AG08395 (cell line): ENCODE data around the gene WWP2.

ENCODE experiments used
- DNase-seq: peaks from one replicate; pipeline ENCODE4 v3.0.0; 2012; ENCODE audit warnings: mixed read lengths, low spot score

WWP2 gene

DNA sequence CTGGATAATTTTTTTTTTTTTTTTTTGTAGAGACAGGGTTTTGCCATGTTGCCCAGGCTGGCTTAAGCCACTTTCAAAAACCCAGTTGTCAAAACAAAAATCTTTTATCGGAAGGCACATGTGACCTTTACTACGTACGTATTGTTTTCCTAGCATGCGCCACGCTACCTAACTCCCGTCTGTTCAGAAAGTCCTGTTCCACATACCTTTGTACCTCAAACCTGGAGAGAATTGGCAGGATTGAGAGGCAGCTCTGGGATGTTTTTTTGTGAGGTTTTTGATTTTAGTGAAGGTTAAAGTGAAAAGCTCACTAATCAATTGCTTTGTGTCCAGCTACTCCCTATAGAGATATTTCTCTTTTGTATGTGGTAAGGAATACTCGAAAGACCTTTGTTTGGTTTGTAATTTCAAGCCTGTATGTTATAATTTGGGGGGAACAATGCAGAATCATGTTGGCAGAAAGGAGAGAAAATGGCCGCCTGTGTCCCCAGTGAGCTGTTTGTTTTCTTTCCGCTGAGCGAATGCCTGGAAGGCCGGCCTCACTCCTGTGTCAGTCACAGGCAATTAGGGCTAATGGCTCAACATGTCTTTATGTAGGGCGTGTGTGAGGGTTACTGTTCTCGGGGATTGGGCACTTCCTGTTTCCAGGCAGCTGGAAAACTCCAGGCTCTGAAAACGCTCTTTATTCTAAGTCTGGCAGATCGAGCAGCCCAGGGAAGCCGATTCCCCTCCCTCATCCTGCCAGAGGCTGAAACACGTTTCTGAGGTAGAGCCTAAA lies 128.2 kb downstream of the WWP2 start:
- DNase-seq, result peak; percentile 69

DNA sequence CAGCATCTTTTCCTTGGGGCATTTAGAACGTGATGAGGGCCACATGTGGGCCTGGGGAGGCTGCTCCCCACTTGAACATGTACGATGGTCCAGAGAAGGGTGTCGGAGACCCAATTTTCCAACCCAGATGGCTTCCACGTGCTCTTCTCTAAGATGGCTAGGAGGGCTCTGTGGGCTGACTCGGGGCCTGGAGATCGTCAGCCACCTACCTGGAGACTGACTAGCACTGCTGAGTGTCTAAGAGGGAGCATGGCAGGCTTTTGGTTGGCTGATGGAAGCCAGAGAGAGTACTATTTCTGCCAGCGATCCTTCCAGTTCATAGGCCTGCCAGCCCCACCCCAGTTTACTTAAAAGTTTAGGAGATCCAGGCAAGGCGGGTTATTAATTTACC lies 128.8 kb downstream of the WWP2 start:
- DNase-seq, result no peak

DNA sequence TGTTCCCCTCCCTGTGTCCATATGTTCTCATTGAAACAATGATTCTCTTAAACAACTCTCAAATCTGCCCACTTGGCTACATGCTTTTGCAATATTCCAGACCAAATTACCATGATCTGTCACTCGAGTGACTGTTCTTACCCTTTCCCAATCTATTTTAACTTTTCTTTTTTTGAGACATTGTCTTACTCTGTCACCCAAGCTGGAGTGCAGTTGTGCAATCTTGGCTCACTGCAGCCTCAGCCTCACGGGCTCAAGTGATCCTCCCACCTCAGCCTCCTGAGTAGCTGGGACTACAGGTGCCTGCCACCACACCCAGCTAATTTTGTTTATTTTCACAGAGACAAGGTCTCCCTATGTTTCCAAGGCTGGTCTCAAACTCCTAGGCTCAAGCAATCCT lies 130.2 kb downstream of the WWP2 start:
- no peak for DNase-seq

DNA sequence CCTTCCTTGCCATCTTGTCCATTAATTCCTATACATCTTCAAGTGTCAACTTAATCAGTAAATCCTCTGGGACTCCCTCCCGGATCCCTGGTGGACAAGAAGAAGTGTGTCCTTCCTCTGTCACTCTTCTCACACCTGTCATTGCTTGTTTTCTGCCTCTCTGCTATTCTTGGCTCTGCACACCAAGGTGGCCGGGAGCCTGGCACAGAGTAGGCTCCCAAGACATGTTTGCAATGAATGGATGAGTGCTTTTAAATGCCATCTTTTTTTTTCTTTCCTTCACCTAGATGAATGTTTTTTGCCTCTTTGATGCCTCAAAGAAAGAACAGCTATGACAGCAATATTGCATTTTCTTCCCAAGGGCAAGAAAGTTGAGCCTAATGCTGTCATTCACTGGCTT lies 131.0 kb downstream of the WWP2 start:
- DNase-seq, result no peak

DNA sequence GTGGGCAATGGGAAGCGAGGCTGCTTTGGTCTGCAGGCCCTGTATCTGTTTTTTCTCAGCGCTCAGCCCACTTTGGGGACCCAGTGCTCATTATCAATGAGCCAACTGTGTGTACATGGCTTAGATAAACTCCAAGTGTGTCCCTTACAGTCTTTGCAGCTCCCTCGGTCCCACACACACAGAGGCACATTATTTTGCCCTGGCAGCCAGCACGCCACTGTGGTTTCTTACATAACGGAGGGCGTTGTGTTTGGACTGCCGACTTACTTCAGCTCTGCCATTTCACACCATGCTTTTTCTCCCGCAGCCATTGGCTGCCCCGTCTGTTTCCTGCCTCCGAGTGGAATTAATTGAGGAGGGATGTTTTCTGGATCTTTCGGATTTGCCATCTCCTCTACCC lies 132.5 kb downstream of the WWP2 start:
- no peak for DNase-seq

DNA sequence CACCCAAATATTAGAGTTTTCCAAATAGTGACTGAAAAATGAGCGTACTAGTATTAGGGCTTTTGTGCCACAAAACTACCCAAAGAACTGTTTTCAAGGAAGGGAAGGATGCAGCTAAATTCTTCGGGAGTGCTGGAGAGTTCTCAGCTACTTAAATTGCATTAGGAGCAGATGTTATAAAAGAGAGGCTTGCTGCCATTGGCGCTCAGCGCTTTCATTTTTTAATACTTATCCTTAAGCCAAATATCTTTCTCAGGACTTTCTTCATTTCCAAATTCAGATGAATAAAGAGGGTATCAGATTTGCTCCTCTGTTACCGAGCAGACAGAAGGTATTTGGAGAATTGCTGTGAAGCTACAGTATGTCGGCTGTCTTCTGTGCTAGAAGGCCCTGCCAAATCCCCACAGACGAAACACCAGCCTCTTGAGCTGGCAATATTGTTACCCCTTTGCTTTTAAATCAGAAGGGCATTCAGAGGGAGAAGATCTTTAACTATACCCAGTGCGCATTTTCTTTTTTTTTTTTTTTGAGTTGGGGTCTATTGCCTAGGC lies 141.8 kb downstream of the WWP2 start:
- peak; percentile 41 for DNase-seq

DNA sequence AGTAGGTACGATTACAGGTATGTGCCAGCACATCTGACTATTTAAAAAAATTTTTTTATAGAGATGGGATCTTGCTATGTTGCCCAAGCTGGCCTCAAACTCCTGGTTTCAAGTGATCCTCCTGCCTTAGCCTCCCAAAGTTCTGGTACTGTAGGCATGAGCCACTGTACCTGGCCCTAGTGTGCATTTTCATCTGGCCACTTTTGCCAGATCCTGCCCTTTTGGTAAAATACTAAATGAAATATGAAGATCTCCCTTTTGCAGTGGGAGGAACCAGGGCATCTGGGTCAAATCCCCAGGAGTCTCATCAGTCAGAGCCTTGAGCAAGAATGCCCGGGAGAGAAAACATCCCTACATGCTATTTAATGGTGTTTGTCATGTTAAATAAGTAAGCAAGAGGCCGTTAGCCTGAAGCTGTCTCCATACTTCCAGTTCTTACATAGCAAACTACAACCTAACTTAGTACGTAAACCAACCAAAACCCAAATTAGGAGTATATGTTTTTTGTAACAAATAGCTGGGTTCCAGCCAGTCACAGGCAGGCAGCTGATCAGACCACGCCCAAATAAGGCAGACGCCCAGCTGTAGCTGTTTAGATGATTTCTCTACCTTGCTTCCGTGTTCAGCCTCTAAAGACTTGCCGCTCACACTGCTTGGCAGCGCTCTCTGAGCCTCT lies 142.5 kb downstream of the WWP2 start:
- DNase-seq, result no peak

DNA sequence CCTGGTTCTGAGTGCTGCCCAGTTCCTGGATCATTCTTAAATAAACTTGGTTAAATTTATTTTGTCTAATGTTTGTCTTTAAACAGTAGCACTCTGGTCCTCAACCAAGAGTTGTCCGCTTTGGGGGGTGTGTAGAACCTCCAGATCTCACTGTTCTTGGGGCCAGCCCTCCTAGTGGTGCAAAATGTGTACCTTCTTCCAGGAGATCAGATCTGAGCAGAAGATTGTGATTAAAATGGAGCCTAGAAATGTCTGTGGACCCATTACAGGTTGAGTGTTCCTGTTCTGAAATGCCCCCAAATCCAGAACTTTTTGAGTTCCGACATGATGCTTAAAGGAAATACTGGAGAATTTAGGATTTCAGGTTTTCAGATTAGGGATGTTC lies 143.0 kb downstream of the WWP2 start:
- no peak for DNase-seq

DNA sequence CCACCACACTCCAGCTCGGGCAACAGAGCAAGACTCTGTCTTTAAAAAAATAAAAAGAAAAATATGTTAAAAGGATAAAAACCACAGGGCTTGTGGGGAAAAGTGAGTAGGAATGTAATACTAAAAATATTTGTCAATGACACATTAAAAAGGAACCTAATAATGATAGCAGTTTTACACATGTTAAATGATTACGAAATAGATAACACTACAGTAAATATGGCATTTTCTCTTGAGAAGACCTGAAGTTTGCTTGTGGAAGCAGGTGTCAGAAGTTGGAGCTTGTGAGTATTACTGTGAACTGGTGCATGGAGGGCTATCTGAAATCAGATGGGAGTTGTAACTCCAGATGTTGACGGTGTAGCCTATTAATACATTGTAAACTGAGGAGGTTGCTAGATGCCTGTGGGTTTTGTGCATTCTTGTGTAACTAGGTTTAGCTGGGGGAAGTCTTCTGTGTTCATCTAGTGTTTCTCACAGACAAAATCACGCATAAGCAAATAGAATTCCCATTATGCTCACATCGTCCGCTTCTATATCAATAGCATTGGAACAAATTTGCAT lies 144.8 kb downstream of the WWP2 start:
- DNase-seq, result peak; percentile 53

DNA sequence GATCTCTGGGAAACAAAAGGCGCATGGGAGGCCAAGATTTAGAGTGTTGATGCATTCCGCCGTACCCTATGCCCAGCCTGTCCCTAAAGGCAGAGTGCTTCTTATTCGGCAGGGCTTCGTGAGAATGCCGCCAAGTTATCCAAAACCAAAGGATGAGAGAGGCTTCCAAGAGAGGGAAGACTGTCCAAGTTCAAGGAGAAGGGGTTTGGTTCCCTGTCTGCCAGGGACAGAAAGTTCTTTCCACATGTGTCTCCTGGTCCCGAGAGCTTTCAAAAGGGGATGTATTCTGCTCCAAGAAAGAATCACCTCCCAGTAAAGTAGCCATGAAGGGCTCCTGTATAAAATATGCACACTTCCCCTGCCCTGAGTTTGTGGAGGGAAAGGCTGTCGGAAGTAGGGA lies 146.9 kb downstream of the WWP2 start:
- DNase-seq, result no peak

DNA sequence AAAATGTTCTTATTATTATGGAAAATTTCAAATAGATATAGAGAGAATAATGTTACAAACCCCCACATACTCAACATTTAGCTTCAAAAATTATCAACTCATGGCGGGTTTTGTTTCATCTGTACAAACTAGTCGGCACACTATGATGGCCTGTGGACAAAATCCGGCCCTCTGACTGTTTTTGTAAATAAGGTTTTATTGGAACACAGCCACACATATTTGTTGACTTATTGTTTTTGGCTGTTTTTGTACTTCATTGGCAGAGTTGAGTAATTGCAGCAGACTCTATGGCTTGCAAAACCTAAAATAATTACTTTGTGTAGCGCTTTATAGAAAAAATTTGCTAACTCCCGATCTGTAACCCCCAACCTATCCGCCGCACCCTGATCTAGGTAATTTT lies 147.6 kb downstream of the WWP2 start:
- no peak for DNase-seq

DNA sequence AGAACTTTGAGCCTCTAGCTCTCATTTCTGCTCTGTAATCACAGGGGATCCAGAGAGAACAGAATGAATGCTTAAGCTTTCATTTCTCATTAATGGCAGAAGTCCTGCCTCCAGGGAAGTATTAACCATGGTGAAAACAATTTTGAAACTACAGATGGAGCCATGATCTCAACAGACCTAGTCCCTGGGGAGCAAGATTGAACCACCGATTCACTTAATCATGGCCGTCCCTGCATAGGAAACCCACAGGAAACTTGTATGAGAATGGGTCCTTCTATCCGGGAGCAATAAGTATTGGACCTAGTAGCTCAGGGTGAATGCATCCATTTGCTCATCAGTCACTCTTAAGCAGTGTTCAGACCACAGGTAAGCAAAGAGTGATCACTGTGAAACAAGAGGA lies 148.8 kb downstream of the WWP2 start:
- DNase-seq, result no peak

DNA sequence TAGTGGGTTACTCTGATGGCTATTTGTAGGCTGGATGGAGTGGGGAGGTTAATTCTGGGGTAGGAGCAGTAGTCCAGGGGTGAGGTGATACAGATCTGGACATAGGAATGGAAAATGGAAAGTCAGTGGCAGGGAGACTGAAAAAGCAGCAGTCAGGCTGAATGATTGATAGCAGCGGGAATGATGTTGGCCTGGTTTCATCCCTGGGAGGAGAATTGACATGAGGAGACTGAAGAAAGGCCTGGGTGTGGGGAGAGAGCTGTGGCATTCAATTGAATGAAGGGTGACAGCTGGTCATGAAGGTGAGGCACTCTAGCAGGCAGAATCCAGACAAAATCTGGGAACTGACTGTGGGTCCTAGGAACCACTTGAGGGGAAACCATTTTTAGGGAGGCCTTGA lies 154.3 kb downstream of the WWP2 start:
- no peak for DNase-seq

DNA sequence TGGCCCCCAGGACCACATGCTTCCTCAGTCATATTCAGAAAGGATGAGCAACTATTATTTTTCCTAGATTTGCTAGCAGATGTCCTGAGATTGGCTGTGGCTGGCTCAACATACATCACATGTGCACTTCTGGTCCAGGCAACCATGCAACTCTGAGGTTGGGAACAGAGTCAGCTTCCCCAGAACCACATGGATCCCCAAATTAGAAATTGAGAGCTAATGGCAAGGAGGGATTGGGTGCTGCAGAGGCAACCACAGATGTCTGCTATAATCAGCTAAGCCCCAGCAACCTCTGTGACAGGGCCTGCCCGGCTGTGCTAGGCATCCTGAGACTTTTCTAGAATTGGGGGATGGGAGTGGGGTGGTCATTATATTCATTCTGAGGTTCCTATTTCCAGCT lies 155.2 kb downstream of the WWP2 start:
- no peak for DNase-seq

DNA sequence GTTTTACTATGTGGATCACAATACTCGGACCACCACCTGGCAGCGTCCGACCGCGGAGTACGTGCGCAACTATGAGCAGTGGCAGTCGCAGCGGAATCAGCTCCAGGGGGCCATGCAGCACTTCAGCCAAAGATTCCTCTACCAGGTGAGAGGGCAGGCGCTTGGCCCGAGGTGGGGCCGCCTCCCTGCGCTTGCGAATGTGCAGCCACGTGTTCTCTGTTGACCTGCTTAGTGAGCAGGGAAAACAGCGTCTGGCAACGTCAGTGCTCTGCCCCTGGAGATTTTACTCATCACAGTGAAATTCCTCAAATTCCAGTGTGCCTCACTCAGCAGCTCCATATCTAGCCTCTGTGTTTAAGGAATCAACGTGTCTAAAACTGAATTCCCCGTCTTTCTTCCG lies 155.6 kb downstream of the WWP2 start:
- DNase-seq, result peak; percentile 89

DNA sequence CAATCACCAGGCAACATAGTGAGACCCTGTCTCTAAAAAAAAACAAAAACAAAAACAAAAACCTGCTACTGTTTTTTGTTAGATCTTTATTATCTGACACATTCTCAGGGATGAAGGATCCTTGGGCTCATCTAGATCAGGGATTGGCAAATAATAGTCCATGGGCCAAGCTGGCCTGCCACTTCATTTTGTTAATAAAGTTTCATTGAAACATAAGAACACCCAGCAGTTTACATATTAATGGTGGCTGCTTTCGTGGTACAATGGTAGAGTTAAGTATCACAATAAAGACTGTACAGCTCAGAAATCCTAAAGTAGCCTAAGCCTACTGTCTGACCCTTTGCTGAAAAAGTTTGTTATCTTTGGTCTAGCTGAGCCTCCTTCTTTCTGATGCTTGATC lies 156.1 kb downstream of the WWP2 start:
- no peak for DNase-seq

DNA sequence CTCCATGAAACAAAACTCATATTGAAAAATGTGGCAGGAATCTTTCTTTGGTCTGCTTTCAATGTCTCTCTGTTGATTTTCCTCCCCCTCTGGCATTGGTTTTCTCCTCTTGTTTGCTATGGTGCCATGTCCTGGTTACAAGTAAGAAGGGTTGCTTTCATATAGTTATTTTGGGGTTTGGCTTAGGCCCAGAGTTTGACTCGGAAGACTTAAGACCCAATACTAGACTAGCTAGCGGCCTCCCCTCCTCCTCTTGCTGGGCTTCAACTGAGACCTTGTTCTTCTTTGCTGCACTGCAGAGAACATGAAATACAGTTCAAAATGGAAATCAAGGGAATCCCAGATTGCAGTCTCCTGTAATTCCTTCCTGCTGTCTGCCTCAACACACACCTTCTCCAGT lies 159.0 kb downstream of the WWP2 start:
- no peak for DNase-seq

DNA sequence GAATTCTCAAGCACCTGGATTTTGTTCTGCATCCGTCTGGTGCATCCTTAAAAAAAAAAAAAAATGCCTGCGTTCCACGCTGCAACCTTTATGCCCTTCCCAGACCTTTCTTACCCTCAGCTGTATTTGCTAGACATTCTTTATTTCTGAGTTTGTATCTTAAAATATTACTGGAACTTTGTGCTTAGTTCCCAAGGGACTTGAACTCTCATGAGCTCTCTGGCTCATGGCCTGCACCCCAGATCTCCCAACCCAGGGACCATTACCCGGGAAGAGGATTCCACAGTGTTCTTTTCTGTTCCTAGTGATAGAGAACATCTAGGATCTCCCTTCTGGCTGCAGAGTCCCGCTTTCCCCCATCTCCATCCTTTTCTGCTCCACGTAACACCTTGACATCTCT lies 160.1 kb downstream of the WWP2 start:
- DNase-seq, result no peak

DNA sequence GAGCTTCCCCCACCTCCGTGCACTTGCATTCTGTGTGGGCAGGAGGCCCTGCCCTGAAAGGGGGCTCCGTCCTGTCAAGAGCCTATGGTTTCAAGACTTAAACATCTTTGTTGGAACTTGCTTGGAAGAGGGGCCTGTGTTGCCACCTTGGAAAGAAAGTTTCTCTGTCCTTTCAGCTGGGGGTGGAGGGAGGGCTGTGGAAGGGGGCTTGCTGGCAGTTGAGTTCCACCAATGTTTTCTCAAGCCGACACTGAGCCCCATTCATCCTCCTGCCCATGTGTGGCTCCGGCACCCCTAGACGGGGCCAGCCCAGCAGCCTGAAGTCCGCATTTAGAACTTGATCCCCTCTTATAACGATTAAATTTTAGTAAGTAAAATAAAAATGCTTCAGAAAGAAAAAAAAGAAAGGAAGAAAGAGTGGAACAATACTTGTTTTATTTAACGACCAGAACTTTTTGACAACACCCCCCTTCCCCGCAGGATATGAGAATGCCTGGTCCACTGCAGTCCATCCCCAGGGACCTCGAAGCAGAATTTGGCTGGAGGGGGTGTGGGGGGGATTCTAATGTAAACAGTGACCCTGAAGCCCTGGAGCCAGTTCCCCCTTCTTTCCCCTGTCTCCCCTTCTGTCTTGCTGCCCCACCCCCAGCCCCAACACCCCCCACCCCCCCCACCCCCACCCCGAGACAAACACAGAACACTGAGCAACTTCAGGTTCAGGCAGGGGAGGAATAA lies 162.1 kb downstream of the WWP2 start:
- DNase-seq, result no peak

DNA sequence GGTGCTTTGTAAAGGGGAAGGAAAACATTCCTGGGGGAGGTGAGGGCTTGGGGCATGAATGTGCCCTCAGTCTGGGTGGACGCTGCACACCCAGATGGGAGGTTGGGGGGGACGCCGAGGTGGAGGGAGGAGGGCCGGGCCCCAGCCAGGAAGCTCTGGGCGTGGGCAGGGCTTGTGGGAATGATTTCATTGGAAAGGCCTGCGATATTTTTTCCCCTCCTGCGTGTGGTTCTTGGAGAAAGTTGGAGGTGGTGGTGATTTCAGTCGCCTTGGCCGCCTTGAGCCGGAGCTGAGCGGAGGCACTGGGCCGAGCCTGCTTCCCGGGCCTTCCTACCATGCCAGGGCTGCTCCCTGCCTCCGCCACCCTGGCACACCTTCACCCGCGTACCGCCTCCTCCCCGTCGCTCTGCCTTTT lies 162.7 kb downstream of the WWP2 start:
- peak; percentile 72 for DNase-seq

DNA sequence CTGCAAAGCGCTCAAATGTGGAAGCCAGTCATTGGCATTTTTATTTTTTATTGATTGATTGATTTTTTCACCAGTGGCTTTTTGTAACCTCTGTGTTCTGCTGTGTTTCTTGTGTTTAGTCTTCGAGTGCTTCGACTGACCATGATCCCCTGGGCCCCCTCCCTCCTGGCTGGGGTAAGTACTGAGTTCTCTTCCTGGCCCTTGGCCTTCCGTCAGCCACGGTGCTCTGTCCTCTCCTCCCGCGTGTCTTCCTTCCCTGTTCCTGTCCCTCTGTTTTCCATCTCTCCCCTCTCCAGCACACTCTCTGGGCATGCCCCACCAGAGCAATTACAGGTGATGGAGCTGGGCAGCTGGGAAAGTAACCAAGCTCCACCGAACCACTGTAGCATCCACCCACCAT lies 163.2 kb downstream of the WWP2 start:
- no peak for DNase-seq

DNA sequence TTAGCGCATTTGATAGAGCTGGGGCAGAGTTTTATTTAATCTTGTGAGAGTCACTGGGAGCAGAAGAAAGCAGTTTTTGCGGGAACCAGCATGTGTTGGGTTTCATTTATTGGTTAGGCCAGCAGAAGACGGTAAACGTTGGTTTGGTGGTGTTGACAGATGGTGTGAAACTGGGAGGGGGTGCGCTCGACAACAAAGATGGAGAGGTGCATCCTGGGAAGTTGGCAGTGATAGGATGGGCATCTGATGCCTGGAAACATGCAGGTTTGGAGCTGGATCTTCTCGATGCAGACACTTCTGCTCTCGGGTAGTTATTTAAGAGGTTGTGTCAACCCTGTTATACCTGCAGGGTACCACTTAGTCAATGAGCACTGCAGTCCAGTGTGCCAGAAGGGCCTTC lies 164.1 kb downstream of the WWP2 start:
- DNase-seq, result no peak
